OCI-LY7 (cell line): Measurements from ENCODE around the gene MAU2. TPM values are rescaled to one million over a fixed set of nuclear protein-coding genes. Genes with fewer than 3 reads are reported as not detected.

Experiments used
- BruUV-seq: library from RNA; stranded (reverse); fragments of 400-500 nt; replicated peaks from 2 replicates; lab custom pipeline; 2021; lab: Mats Ljungman, UMichigan
- CTCF ChIA-PET: fragments of 300-600 bp; sonication (Branson Sonifier 250); formaldehyde crosslinking; loops from one replicate; lab custom pipeline; 2022; ENCODE audit warnings: antibody characterized with exemption; ENCODE audit not compliant: unreplicated experiment; lab: Charles Lee
- POLR2A ChIA-PET: fragments of 300-600 bp; sonication (Branson Sonifier 250); formaldehyde crosslinking; loops from one replicate; lab custom pipeline; 2022; ENCODE audit warnings: antibody characterized with exemption; lab: Charles Lee
- DNase-seq: peaks from one replicate; pipeline ENCODE4 v3.0.0-alpha.2; 2015; ENCODE audit warnings: low spot score
- H2AFZ ChIP-seq: fragments of 200-600 bp; sonication (generic), shearing (Covaris generic); 2 replicates; pipeline ENCODE4 v1.6.1; 2014; ENCODE audit warnings: mild to moderate bottlenecking, antibody characterized with exemption, low read length, moderate library complexity
- H3K27ac ChIP-seq: fragments of 200-600 bp; sonication (generic); 2 replicates; pipeline ENCODE4 v1.5.1; 2014; ENCODE audit warnings: mixed run types, low read depth, mild to moderate bottlenecking, moderate library complexity, low read length, inconsistent platforms; ENCODE audit not compliant: poor library complexity, severe bottlenecking
- H3K36me3 ChIP-seq: fragments of 200-600 bp; sonication (generic); 2 replicates; pipeline ENCODE4 v1.6.1; 2014; ENCODE audit warnings: mild to moderate bottlenecking, antibody characterized with exemption, low read length, moderate library complexity, mixed read lengths; ENCODE audit not compliant: insufficient read depth
- H3K4me1 ChIP-seq: fragments of 200-600 bp; sonication (generic); 2 replicates; pipeline ENCODE4 v1.5.1; 2014; ENCODE audit warnings: mild to moderate bottlenecking, low read length; ENCODE audit not compliant: insufficient read depth, poor library complexity, severe bottlenecking
- H3K4me2 ChIP-seq: fragments of 200-600 bp; sonication (generic); 2 replicates; pipeline ENCODE4 v1.6.1; 2014; ENCODE audit warnings: mild to moderate bottlenecking, low read length
- H3K4me3 ChIP-seq: fragments of 200-600 bp; sonication (generic); 2 replicates; pipeline ENCODE4 v1.5.1; 2014; ENCODE audit warnings: mild to moderate bottlenecking, low read depth, low read length; ENCODE audit not compliant: poor library complexity, severe bottlenecking
- H3K79me2 ChIP-seq: fragments of 200-600 bp; sonication (generic); 2 replicates; pipeline ENCODE4 v1.6.1; 2016; ENCODE audit warnings: low read depth, mild to moderate bottlenecking, low read length, moderate library complexity, mixed read lengths; ENCODE audit not compliant: insufficient read depth
- H3K9me2 ChIP-seq: fragments of 200-600 bp; sonication (generic); 2 replicates; pipeline ENCODE4 v1.6.1; 2016; ENCODE audit warnings: mild to moderate bottlenecking, low read length, mixed read lengths; ENCODE audit not compliant: insufficient read depth
- H3K9me3 ChIP-seq: fragments of 200-600 bp; sonication (generic); 2 replicates; pipeline ENCODE4 v1.6.1; 2014; ENCODE audit warnings: mild to moderate bottlenecking, mixed run types, low read length, mixed read lengths
- H4K20me1 ChIP-seq: fragments of 200-600 bp; sonication (generic); 2 replicates; pipeline ENCODE4 v1.6.1; 2014; ENCODE audit warnings: mild to moderate bottlenecking, antibody characterized with exemption, low read length, moderate library complexity, mixed read lengths; ENCODE audit not compliant: insufficient read depth
- EZH2phosphoT487 ChIP-seq: fragments of 200-600 bp; sonication (generic); IDR thresholded peaks from 2 replicates; pipeline ENCODE4 v1.6.1; 2018; ENCODE audit warnings: low read depth, borderline replicate concordance, mild to moderate bottlenecking, mixed run types, antibody characterized with exemption, low read length, moderate library complexity, mixed read lengths
- intact Hi-C: fragments of 100-400 bp; cut with micrococcal nuclease; formaldehyde crosslinking; loops from one replicate; pipeline ENCODE4 v1.10.0; 2022; ENCODE audit not compliant: unreplicated experiment
- total RNA-seq, 2 experiments: library from RNA; depleted of rRNA in 1 of 2; stranded (reverse); fragments of >200 nt in 1 of 2; shearing (Covaris generic) in 1 of 2; gene quantifications; 2 replicates each; pipeline ENCODE4 v1.2.3, GENCODE V29; 2014 to 2022
- TF ChIP-seq, protein P1 (sequence below): fragments of 200-600 bp; sonication (generic); conservative IDR thresholded peaks from 2 replicates; pipeline ENCODE4 v1.5.1; 2014; ENCODE audit warnings: mild to moderate bottlenecking, antibody characterized with exemption, low read length, moderate library complexity, mixed read lengths

The MAU2 gene
- total RNA-seq, 2 experiments from 2014 or later, result 58.7 to 81.7 TPM

GRCh38 chr19:19356500-19356899, 35.9 kb downstream of the MAU2 start:
- Histone ChIP-seq H3K27ac (no peak overlapping the region), H3K36me3 (peaks cover 58% of the 10 kb centered on the region)
- CTCF ChIA-PET, result no interaction called here

DNA sequence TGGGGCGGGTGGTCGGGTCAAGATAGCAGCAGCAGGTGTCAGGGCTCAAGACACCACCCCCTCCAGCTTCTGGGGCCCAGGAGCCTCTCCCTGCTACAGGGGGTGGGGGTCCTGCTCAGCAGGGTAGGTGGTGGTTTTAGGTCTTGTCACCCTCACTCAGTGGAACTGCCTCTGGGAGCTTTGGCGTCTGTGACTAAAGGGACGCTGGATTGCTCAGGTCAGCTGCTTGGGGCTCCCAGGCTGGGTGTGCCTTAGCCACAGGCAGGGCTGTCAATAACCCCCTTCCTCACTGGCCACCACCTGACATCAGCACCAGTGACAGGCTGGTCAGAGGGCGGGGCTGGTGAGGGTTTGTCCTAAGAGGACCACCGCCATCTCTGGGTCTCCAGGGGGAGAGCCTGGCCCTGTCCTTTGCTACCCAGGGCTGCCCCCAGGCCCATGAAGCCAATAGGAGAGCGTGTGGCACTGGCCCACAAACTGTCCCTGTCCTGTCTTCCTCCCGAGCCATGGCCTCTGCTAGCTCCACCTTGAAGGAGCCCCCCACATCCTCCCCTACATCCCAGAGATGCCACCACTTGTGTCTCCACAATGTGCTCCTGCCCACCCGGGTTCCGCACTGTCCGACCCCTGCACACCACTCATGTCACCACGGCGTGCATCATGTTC, 36.4 kb downstream of the MAU2 start:
- Histone ChIP-seq H3K27ac (no peak overlapping the region), H3K4me1 (peaks cover 10% of the 10 kb centered on the region), H3K79me2 (no peaks in the 10 kb centered on the region), H3K9me2 (no peaks in the 10 kb centered on the region), H3K36me3 (peaks cover 55% of the 10 kb centered on the region), H3K4me2 (no peak overlapping the region), H3K9me3 (no peaks in the 10 kb centered on the region), H3K4me3 (no peak overlapping the region), H2AFZ (no peak overlapping the region), H4K20me1 (no peaks in the 10 kb centered on the region)
- BruUV-seq, result no TSS peak
- POLR2A ChIA-PET, result interaction anchor here (0.7 kb wide), 1 partner anchor 87 kb away, joined by 4 read pairs; no protein-coding TSS in a partner anchor
- TF ChIP-seq, protein P1, sequence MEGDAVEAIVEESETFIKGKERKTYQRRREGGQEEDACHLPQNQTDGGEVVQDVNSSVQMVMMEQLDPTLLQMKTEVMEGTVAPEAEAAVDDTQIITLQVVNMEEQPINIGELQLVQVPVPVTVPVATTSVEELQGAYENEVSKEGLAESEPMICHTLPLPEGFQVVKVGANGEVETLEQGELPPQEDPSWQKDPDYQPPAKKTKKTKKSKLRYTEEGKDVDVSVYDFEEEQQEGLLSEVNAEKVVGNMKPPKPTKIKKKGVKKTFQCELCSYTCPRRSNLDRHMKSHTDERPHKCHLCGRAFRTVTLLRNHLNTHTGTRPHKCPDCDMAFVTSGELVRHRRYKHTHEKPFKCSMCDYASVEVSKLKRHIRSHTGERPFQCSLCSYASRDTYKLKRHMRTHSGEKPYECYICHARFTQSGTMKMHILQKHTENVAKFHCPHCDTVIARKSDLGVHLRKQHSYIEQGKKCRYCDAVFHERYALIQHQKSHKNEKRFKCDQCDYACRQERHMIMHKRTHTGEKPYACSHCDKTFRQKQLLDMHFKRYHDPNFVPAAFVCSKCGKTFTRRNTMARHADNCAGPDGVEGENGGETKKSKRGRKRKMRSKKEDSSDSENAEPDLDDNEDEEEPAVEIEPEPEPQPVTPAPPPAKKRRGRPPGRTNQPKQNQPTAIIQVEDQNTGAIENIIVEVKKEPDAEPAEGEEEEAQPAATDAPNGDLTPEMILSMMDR, result no peak
- CTCF ChIA-PET, result no interaction called here
- intact Hi-C loops, result no loop called here
- DNase-seq, result no peak

More at GRCh38 chr19:19356500-19356899, 35.9 kb downstream of the MAU2 start:
- no peak for DNase-seq
- Histone ChIP-seq H3K79me2 (no peaks in the 10 kb centered on the region), H3K4me1 (peaks cover 9% of the 10 kb centered on the region), H3K9me3 (no peaks in the 10 kb centered on the region), H3K9me2 (no peaks in the 10 kb centered on the region), H3K4me2 (no peak overlapping the region), H3K4me3 (no peak overlapping the region), H4K20me1 (no peaks in the 10 kb centered on the region), H2AFZ (no peak overlapping the region)
- intact Hi-C loops, result no loop called here
- no peak for TF ChIP-seq EZH2phosphoT487
- POLR2A ChIA-PET, result no interaction called here
- BruUV-seq, result no TSS peak

- H3K9me3 ChIP-seq, result no peaks in the 10 kb centered on the region
- peak overlapping the region; percentile 20 for H3K27ac ChIP-seq
- no peaks in the 10 kb centered on the region for H4K20me1 ChIP-seq
- DNase-seq, result peak; percentile 81
- intact Hi-C loops, result loop anchor here (5.0 kb wide), 1 partner anchor 169 kb away; the partner anchor contains the start of genes BORCS8 and RFXANK
- ChIA-PET POLR2A (no interaction called here), CTCF (interaction anchor here (0.6 kb wide), 1 partner anchor 126 kb away, joined by 4 read pairs; no protein-coding TSS in a partner anchor)
- H3K36me3 ChIP-seq, result peaks cover 14% of the 10 kb centered on the region; the same call in 1 of the 2 replicates
- peak overlapping the region; percentile 67 for H3K4me2 ChIP-seq
- peak overlapping the region; percentile 87 for H2AFZ ChIP-seq
- H3K4me3 ChIP-seq, result no peak overlapping the region
- H3K79me2 ChIP-seq, result no peaks in the 10 kb centered on the region
- H3K9me2 ChIP-seq, result no peaks in the 10 kb centered on the region
- BruUV-seq, result no TSS peak
- peaks cover 30% of the 10 kb centered on the region for H3K4me1 ChIP-seq
- TF ChIP-seq, protein P1, result peak; percentile 84
- TF ChIP-seq EZH2phosphoT487, result no peak
Observed at GRCh38 chr19:19361075-19361594, 40.5 kb downstream of the MAU2 start.
